GM19193 (cell line): Measurements from ENCODE around the gene TRAPPC11.

Experiments
- POLR2A ChIP-seq: IDR thresholded peaks from 4 replicates; pipeline ENCODE4 v1.6.1; 2011; ENCODE audit not compliant: insufficient read depth, insufficient read length; ENCODE audit errors: extremely low read depth

Gene TRAPPC11

GRCh38 chr4:183633476-183634400, 25.4 kb upstream of the TRAPPC11 start:
- TF ChIP-seq POLR2A = no peak

GRCh38 chr4:183635321-183635720, 23.8 kb upstream of the TRAPPC11 start:
- no peak for TF ChIP-seq POLR2A

GRCh38 chr4:183635741-183636140, 23.4 kb upstream of the TRAPPC11 start:
- no peak for TF ChIP-seq POLR2A

- no peak for TF ChIP-seq POLR2A
Observed at GRCh38 chr4:183636503-183636902, 22.6 kb upstream of the TRAPPC11 start.

- no peak for TF ChIP-seq POLR2A
Observed at GRCh38 chr4:183636923-183637322, 22.2 kb upstream of the TRAPPC11 start.

- no peak for TF ChIP-seq POLR2A
Observed at GRCh38 chr4:183637461-183637860, 21.6 kb upstream of the TRAPPC11 start.

- no peak for TF ChIP-seq POLR2A
Observed at GRCh38 chr4:183638436-183638835, 20.7 kb upstream of the TRAPPC11 start.

GRCh38 chr4:183639291-183639690, 19.8 kb upstream of the TRAPPC11 start:
- TF ChIP-seq POLR2A = no peak

- no peak for TF ChIP-seq POLR2A
Observed at GRCh38 chr4:183645326-183645725, 13.8 kb upstream of the TRAPPC11 start.

- no peak for TF ChIP-seq POLR2A
Observed at GRCh38 chr4:183657564-183657963, 1.5 kb upstream of the TRAPPC11 start.

GRCh38 chr4:183658362-183659028, 598 bp upstream of the TRAPPC11 start:
- TF ChIP-seq POLR2A = no peak

GRCh38 chr4:183659872-183660242, 764 bp downstream of the TRAPPC11 start:
- TF ChIP-seq POLR2A = no peak

GRCh38 chr4:183666088-183666487, 7.0 kb downstream of the TRAPPC11 start:
- TF ChIP-seq POLR2A = no peak

GRCh38 chr4:183670251-183670650, 11.2 kb downstream of the TRAPPC11 start:
- TF ChIP-seq POLR2A = no peak

GRCh38 chr4:183670960-183671555, 12.0 kb downstream of the TRAPPC11 start:
- no peak for TF ChIP-seq POLR2A
